ENCODE results near the gene PRSS56. TPM values are rescaled to one million over a fixed set of nuclear protein-coding genes. Genes with fewer than 3 reads are reported as not detected.

Gene PRSS56
- total and polyA plus RNA-seq, 2 of the 8 experiments (the other 6 are each of a cell fraction or from before 2014, with no cell fraction given): 0.03 TPM; not detected in 1

DNA sequence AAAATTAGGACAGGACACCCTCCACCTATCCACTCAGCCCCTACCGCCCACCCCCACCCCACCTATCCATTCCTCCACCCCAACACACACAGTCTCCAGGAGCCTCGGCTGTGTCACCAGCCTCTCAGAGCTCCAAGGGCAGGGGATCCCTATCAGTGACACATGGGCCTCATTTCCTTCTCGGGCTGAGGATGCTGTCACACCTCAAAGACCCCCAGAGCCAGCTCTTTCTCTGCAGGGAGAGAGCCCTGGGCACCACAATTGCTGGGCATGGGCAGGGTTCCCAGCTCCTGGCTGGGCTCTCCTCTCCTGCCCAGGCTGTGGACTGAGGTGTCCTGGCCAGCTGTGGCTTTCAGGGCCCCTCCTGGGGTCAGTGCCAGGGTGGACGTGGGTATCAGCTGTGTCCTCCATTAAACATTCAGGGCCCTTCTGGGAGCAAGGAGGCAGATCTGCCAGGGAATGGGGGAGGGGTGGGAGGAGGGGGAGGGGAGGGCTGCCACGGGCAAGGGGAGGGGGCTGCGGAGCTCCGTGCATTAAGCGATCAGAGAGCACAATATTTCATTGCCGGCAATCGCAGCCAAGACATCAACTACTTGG lies 18.3 kb upstream of the PRSS56 start (continued):
- TF ChIP-seq USF2 (IDR thresholded peaks at IDR 0.05; ENCODE audit: low read length): no peak
- TF ChIP-seq RAD21 (IDR thresholded peaks at IDR 0.05 in 1 of 2, conservative IDR thresholded peaks at IDR 0.05 in 1 of 2; ENCODE audit: low read depth in 2 of 2, low read length in 2 of 2): no peak
- no peak for TF ChIP-seq TAF7 (optimal IDR thresholded peaks at IDR 0.05; ENCODE audit: borderline replicate concordance, low read depth, low read length)
- no peak for TF ChIP-seq SIN3A (conservative IDR thresholded peaks at IDR 0.05 in 1 of 2, IDR thresholded peaks at IDR 0.05 in 1 of 2; ENCODE audit: low read depth in 1 of 2, low read length in 2 of 2)
- TF ChIP-seq NRF1 (IDR thresholded peaks at IDR 0.05; ENCODE audit: low read depth, low read length): no peak

Measured in H1 (cell line).